Right forelimb (tissue), 1 donor: ENCODE results near the gene PANK4.
"Not testable (repeated sequence)": the region's sequence is repeated elsewhere in the genome, so short reads cannot be mapped to it uniquely, and the experiment has no call there.

Experiments used
- DNase-seq: peaks from one replicate; pipeline ENCODE4 v3.0.0-alpha.2; 2018

Gene PANK4

GRCh38 chr1:2473198-2473597 lies 53.2 kb downstream of the PANK4 start:
- DNase-seq: no peak

- DNase-seq: no peak
These were observed 53.7 kb downstream of the PANK4 start for GRCh38 chr1:2472561-2473177.

DNA sequence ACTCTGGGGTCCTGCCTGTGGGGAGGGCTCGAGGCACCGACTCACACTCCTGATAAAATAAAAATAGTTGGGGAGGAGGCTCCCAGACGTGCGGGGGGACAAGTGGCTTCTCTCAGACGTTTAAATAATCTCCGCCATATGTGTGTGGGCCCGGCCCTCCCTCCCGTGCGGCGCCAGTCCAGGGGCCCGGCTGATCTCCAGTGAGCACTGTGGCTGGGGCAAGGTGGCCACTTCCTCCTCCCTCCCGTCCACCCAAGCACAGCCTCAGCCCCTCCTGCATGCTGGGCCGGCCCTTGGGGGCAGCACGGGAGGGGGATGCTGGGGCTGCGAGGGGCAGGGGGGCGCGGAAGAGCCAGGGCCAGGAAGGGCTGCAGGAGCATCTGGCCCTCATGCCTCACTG lies 54.3 kb downstream of the PANK4 start:
- no peak for DNase-seq

DNA sequence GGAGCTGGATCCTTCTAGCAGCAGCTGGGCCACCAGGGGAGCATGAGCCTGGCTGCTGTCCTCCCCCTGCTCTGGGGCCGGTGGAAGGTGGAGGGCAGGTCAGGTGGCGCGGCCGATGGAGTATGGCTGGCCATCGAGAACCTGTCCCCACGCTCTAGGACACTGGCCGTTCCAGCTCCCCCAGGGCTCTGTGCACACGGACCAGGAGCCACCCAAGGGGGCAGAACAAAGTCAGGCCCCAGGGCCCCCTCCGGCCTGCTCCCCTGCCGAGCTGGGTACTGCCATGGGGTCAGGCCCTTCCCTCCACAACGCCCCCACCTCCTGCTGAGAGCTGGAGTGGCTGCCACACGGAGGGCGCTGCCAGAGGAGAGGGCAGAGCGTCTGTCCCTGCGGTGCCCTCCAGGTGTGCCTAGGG lies 54.8 kb downstream of the PANK4 start:
- no peak for DNase-seq

- DNase-seq: no peak
These were observed 55.3 kb downstream of the PANK4 start for GRCh38 chr1:2471159-2471471.

- no peak for DNase-seq
These were observed 55.9 kb downstream of the PANK4 start for GRCh38 chr1:2470290-2471158.

DNA sequence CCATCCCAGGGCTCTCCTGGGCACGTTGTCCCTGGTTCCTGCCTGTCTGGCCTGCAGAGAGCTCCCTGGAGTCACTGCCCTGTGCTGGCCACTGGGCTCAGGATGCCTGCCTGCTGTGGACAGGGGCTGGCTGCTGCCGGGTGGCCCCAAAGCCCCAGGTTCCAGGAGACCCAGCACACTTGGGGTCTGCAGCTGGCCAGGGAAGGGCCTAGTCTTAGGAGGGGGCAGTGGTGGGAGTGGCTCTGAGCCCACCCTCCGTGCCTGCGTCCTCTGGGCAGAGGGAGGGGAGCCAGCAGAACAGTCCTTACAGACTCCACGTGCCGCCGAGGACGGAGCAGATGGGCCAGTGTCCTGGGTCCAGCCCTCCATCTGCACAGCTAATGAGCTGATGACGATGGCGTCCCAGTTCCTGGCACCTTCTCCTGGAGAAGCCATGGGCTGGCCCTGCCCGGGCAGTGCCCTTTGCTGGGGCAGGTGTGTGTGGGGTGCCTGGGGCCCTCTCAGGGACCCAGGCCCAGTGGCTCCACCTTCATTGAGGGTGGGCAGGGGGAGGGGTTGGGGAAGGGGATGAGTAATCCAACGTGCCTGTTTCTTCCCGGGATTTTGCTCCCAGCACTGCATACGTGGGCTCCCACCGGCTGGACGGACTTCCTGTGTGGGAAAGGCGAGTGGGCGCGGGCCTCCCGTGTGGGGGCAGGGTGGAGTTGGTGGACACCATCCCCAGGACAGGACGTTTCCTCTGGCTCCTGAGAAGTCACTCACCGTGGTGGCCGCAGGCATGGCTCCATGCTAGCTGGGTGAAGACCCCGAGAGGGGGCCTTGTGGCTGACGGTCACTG lies 57.1 kb downstream of the PANK4 start:
- DNase-seq: no peak

- no peak for DNase-seq
These were observed 57.9 kb downstream of the PANK4 start for GRCh38 chr1:2468540-2468939.

GRCh38 chr1:2468041-2468472 lies 58.3 kb downstream of the PANK4 start:
- DNase-seq: peak; percentile 74

DNA sequence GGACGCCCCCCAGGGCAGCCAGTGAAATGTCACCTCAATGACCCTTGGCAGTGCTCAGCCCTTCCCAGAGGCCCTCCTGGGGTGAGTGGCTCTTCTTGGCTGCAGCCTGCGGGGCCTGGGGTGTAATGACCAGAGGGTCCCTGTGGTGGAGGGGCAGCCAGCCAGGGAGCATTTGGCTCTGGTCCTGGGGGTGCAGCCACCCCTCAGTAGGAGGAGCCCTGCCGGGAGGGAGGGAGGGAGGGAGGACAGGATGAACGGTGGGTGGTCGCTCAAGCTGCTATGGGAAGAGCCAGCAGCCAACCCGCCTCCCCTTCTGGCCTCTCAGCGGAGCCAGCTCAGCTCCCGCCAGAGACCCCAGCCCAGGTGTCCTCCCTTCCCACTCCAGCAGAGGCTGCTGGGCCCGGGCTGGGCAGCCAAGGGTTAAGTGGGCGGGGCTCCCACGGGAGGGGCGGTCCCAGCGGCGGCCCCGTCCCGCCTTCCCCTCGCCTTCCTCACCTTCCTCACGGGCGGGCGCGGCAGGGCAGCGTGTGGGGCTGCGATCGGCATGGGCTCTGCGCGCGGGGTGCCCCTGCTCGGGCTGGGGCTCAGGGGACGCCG lies 59.3 kb downstream of the PANK4 start:
- no peak for DNase-seq

DNA sequence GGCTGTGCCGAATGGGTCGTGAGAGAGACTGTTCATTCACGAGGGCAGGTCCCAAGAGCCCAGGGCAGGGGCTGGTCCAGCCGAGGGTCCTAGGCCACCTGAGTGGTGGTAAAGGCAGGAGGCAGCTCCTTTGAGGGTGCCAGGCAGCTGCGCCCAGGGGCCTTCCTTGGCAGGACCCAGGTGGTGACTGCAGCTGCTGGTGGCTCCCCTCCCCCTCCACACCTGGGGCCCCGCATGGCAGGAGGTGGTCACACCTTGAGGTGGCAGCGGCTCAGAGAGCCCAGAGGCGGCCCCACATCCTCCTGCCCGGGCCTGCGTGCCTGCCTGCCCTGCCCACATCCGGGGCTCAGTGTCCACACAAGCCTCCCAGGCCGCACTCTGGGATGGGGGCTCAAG lies 60.1 kb downstream of the PANK4 start:
- DNase-seq: no peak

GRCh38 chr1:2465371-2466269 lies 60.8 kb downstream of the PANK4 start:
- DNase-seq: no peak

DNA sequence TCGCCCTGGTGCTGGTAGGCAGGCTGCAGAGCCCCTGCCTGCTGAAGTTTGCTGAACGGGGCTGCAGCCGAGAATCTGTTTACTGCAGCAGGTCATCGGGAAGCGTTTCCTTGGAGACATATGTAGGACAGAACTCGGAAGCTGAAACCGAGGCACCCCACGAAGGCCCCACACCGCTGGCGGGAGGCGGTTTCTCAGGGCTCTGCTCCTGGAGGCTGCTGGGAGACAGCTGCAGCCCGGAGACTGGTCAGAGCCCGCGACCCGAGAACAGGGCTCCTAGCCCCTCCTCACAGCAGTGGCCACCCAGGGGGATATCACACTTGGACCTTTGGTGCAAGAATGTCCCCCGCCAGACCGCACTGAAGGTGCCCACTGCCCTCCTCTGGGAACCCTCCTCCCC lies 63.0 kb downstream of the PANK4 start:
- DNase-seq: no peak

- DNase-seq: no peak
These were observed 63.6 kb downstream of the PANK4 start for GRCh38 chr1:2462819-2463218.

DNA sequence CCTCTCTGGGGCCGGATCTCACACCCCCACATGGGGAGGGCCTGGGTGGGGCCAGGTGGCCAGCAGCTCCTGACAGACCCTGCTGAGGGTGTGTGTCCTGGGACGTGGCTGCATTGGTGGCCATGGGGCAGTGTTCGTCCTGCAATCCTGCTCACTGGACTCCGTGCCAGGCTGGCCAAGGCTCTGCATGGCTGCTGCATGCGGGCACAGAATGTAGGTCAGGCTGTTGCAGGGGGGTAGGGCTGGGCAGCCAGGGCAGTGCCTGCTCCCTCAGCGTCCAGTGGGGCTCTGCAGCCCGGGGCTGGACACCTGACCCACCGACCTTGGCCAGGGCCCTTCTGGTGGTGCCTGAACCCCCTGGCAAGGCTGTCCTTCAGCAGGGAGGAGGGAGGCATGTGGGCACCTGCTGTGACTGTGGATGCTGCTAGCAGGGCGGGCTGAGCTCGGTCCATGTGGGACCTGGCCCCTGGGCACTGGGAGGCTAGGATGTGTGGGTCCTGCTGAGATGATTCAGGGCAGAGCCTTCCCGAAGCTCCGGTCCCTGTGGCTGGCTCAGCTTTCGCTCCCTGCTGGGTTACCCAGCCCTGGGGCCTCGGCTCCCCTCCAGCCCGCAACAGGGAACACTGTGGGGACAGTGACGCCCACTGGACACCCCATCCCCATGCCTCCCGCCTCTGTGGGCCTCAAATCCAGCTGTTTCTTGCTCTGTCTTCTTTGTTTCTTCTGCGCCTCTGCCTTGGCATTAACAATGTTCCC lies 65.2 kb downstream of the PANK4 start:
- DNase-seq: no peak

- DNase-seq: no peak
These were observed 66.2 kb downstream of the PANK4 start for GRCh38 chr1:2460203-2460602.

DNA sequence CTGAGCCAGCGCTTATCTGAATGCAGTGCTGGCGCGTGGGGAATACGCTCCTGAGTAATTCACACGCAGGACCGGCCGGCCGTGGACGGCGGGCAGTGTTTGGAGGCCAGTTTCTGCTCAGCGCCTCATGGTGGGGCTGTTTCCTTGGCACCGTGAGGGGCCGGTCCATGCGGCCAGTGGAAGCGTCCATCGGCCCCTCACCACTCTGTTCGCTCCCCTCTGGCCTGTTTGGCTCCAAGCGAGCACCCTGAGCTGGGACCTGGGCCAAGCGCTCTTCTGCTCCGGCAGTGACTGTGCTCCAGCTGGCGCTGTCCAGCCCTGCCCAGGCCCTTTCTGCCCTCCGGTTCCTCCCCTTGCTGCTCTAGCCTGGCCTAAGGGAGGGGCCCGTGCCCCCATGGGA lies 66.6 kb downstream of the PANK4 start:
- no peak for DNase-seq

- DNase-seq: not testable (repeated sequence)
These were observed 67.2 kb downstream of the PANK4 start for GRCh38 chr1:2459102-2459753.

DNA sequence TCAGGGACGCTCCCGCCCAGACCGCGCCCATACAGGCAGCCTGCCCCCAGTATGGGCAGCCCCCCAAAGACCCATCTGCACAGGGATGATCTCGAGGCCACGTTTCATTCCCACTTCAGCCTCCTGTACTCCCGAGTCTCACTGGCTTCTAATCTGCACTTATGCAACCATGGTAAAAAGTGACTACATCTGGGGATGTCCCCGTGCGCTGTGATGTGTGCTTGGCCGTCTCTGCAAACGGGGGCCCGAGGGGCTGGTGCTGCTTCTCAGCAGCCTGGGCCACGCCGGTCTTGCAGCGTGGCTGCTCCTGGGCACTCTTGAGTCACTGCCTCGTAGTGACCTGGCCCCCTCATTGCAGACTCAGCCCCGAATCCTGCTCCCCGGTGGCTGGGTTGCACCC lies 67.7 kb downstream of the PANK4 start:
- no peak for DNase-seq
